ENCODE data around the gene CD82.

DNA sequence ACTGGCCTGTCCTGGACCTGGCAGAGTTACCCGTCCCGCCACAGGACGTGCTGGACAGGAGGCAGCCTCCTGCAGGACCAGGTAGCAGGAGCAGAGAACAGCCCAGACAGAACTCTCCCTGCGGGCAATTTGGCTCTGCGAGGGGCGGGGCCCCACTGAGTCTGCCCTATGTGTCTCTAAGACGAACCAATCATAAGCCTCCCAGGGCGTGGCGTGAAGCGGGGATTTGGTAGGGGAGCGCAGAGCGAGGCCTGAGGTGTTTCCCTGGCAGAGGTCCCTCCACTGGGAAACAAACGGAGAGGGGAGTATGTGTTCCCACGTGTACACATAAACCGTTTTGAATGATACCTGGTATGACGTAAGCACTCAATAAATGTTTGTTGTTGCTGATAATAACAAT, 7.4 kb downstream of the CD82 start:
- TF ChIP-seq, protein P1, sequence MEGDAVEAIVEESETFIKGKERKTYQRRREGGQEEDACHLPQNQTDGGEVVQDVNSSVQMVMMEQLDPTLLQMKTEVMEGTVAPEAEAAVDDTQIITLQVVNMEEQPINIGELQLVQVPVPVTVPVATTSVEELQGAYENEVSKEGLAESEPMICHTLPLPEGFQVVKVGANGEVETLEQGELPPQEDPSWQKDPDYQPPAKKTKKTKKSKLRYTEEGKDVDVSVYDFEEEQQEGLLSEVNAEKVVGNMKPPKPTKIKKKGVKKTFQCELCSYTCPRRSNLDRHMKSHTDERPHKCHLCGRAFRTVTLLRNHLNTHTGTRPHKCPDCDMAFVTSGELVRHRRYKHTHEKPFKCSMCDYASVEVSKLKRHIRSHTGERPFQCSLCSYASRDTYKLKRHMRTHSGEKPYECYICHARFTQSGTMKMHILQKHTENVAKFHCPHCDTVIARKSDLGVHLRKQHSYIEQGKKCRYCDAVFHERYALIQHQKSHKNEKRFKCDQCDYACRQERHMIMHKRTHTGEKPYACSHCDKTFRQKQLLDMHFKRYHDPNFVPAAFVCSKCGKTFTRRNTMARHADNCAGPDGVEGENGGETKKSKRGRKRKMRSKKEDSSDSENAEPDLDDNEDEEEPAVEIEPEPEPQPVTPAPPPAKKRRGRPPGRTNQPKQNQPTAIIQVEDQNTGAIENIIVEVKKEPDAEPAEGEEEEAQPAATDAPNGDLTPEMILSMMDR (conservative IDR thresholded peaks at IDR 0.05): no peak
- TF ChIP-seq EZH2 (IDR thresholded peaks at IDR 0.05; ENCODE audit: low read depth): no peak
